Subcutaneous adipose tissue (tissue), 4 donors: Measurements from ENCODE around the gene ZNF837. TPM values are rescaled to one million over a fixed set of nuclear protein-coding genes. Genes with fewer than 3 reads are reported as not detected.

Experiments used
- total RNA-seq, 4 donors: library from RNA; depleted of rRNA; stranded (reverse); fragments of >200 nt; gene quantifications; one replicate each; pipeline ENCODE4 v1.1.0, GENCODE V29; 2016
- TF ChIP-seq, protein P1 (sequence below): fragments of 450-650 bp; IDR thresholded peaks from one replicate; pipeline ENCODE4 v1.5.1; 2016; ENCODE audit warnings: low read depth, mild to moderate bottlenecking, control low read depth, antibody characterized with exemption, moderate library complexity

ZNF837 gene
- total RNA-seq, 4 donors from 2014 or later, result 0.65 to 3.2 (median 1.3) TPM

DNA sequence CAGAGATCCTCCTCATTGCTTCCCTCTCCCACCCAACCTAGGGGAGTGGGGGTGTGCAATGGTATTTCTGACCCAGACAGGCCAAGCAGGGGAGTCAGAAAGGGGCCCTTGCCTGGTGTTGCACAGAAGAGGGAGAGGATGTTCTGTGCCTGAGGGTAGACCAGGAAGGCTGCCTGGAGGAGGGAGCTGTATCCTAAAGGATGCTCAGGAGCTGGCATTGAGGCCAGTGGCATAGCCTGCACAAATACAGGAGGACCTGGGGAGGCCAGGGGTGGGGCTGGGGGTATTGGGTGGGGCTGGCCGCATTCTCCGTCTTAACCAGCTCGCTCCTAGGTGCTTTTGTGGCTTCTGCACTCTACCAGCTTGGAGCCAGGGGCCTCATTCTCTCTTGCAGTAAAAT is 19.1 kb upstream of the ZNF837 start:
- TF ChIP-seq, protein P1, sequence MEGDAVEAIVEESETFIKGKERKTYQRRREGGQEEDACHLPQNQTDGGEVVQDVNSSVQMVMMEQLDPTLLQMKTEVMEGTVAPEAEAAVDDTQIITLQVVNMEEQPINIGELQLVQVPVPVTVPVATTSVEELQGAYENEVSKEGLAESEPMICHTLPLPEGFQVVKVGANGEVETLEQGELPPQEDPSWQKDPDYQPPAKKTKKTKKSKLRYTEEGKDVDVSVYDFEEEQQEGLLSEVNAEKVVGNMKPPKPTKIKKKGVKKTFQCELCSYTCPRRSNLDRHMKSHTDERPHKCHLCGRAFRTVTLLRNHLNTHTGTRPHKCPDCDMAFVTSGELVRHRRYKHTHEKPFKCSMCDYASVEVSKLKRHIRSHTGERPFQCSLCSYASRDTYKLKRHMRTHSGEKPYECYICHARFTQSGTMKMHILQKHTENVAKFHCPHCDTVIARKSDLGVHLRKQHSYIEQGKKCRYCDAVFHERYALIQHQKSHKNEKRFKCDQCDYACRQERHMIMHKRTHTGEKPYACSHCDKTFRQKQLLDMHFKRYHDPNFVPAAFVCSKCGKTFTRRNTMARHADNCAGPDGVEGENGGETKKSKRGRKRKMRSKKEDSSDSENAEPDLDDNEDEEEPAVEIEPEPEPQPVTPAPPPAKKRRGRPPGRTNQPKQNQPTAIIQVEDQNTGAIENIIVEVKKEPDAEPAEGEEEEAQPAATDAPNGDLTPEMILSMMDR, result no peak

DNA sequence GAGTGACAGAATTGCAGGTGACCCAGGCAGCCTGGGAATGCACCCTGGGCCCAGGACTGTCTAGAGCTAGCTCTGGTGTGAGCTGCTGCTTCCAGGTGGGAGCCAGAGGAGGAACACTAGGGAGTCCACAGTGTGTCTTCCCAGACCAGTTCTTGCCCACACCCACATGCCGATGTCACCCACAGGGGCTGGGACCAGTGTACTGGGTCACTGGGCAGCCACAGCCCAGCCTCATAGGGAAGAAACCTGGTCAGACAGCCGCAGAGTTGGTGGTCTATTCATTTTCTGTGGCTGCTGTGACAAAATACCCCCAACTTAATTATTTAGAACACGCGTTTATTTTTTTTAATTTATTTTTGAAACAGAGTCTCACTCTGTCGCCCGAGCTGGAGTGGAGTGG is 17.7 kb upstream of the ZNF837 start:
- TF ChIP-seq, protein P1, result no peak

DNA sequence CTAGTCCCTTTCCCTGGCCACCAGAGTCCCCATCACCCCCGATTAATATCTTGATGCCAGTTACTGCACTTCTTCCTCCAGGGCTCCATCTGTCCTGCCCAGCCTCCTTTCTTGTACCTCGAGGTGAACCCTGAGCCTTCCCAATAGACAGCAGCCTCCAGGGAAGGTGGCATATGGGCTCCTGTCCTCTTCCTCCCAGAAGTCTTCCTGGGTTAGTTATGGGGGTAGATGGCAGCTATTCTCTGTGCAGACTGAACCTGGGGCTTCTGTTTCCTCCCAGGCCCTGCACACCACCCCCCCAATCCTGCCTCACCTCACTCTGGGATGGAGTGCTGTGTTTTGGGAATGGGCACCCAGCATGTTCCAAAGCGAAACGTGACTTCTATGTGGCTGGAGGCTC is 17.3 kb upstream of the ZNF837 start:
- TF ChIP-seq, protein P1, result no peak

DNA sequence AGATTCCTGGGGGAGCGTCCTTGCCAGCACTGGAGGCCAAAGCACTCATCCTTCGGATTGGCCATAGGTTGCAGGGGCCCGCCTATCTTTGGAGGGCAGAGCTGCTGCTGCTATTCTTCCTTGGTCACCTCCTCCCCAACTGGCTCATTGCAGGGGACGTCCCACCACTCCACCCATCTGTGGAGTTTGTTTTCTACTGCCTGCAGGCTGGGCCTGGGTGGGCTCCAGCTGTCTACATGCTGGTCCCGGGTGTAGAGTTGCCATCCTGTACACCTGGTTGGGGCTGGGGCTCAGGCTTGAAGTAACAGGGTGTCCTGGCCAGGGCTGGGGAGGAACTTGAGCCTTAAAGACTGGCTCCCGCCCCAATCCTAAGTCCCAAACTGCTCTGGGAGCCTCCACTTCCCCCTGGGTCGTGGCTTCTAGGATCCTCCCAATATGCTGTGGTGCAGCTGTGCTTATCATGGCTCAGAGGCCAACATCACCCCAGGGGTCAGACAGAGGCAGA is 16.8 kb upstream of the ZNF837 start:
- TF ChIP-seq, protein P1, result no peak

DNA sequence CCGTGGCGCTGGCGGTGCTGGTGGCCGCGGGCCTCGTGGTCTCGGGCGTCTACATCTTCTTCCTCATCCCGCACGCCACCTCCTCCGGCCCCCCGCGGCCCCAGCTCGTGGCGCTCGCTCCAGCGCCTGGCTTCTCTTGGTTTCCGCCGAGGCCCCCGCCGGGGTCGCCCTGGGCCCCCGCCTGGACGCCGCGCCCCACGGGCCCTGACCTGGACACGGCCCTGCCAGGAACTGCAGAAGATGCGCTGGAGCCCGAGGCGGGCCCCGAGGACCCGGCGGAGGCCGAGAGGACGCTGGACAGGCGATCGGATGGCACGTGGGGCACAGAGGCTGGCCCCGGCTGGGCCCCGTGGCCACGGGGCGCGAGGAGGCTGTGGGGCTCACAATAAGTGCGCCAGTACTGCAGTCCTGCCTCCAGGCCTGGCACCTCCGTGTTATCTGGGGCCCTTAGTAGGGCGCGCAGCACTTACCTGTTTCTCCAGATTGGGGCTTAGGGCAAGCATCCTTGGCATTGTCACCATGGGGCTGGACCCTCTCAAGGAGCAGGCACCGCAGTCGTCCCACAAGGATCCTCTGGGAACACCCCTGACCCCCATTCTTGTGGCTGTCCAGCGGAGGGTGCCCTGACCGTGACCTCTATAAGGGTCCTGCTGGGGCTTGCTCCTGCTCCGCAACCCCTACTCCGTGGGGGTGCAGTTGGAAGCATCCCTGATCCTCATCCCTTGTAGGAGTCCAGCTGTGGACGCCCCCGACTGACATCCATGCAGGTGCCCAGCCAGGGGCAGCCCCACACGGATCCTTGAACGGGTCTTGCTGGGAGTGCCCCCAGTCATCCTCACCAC is 16.1 kb upstream of the ZNF837 start:
- TF ChIP-seq, protein P1, result no peak

DNA sequence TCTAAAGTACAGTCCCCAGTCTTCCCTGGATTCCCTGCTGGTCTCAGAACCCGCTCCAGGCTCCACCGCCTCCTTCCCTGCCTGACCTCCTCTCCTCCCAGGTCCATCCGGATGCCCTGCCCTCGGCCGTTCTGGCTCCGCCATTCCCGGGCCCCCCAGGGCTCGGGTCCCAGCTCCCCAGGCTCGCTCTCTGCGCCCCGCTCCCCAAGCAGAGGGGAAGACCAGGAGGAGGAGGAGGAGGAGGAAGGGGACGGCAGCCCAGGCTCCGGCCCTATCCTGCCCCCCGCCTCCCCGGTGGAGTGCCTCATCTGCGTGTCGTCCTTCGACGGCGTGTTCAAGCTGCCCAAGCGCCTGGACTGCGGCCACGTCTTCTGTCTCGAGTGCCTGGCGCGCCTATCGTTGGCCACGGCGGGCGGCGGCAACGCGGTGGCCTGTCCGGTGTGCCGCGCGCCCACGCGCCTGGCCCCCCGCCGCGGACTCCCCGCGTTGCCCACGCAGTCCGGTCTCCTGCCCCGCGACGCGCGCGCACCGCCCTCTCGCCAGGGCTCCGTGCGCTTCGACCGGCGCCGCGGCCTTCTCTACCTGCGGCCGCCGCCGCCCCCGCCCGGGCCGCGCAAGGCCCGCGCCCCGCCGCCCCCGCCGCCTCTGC is 15.3 kb upstream of the ZNF837 start:
- TF ChIP-seq, protein P1, result no peak
